AG08395 (cell line): ENCODE measurements around the gene ATPAF1.

Experiments
- DNase-seq: peaks from one replicate; pipeline ENCODE4 v3.0.0; 2012; ENCODE audit warnings: mixed read lengths, low spot score

The ATPAF1 gene

GRCh38 chr1:46650491-46650890, 17.7 kb downstream of the ATPAF1 start:
- DNase-seq, result no peak

- no peak for DNase-seq
Measured at GRCh38 chr1:46649764-46650163, 18.4 kb downstream of the ATPAF1 start.

GRCh38 chr1:46647611-46648010, 20.6 kb downstream of the ATPAF1 start:
- no peak for DNase-seq

GRCh38 chr1:46646844-46647243, 21.3 kb downstream of the ATPAF1 start:
- DNase-seq, result no peak

- no peak for DNase-seq
Measured at GRCh38 chr1:46646331-46646730, 21.8 kb downstream of the ATPAF1 start.

- no peak for DNase-seq
Measured at GRCh38 chr1:46645815-46646214, 22.3 kb downstream of the ATPAF1 start.

- DNase-seq, result peak; percentile 89
Measured at GRCh38 chr1:46643368-46643775, 24.8 kb downstream of the ATPAF1 start.

GRCh38 chr1:46642115-46642680, 26.0 kb downstream of the ATPAF1 start:
- DNase-seq, result no peak

GRCh38 chr1:46639547-46639946, 28.6 kb downstream of the ATPAF1 start:
- no peak for DNase-seq

- no peak for DNase-seq
Measured at GRCh38 chr1:46638921-46639320, 29.2 kb downstream of the ATPAF1 start.

GRCh38 chr1:46637444-46638083, 30.6 kb downstream of the ATPAF1 start:
- DNase-seq, result no peak

GRCh38 chr1:46635205-46635604, 33.0 kb downstream of the ATPAF1 start:
- no peak for DNase-seq

- no peak for DNase-seq
Measured at GRCh38 chr1:46630719-46631118, 37.4 kb downstream of the ATPAF1 start.

- DNase-seq, result no peak
Measured at GRCh38 chr1:46623743-46624644, 44.2 kb downstream of the ATPAF1 start.

GRCh38 chr1:46622344-46622743, 45.8 kb downstream of the ATPAF1 start:
- DNase-seq, result peak; percentile 61

GRCh38 chr1:46621930-46622329, 46.2 kb downstream of the ATPAF1 start:
- peak; percentile 56 for DNase-seq

- no peak for DNase-seq
Measured at GRCh38 chr1:46619656-46620258, 48.4 kb downstream of the ATPAF1 start.

GRCh38 chr1:46618754-46619415, 49.3 kb downstream of the ATPAF1 start:
- DNase-seq, result no peak

GRCh38 chr1:46617833-46618232, 50.3 kb downstream of the ATPAF1 start:
- no peak for DNase-seq

GRCh38 chr1:46617108-46617800, 50.9 kb downstream of the ATPAF1 start:
- DNase-seq, result no peak
